HepG2 (cell line): ENCODE measurements around the gene SHTN1. TPM values are rescaled to one million over a fixed set of nuclear protein-coding genes. Genes with fewer than 3 reads are reported as not detected.

ENCODE experiments used
- FOXK2 ChIP-seq: fragments of 450-650 bp; IDR thresholded peaks from 2 replicates; pipeline ENCODE4 v1.6.1; 2016
- GABPB1 ChIP-seq: IDR thresholded peaks from 2 replicates; pipeline ENCODE4 v1.6.1; 2016; ENCODE audit warnings: mild to moderate bottlenecking, missing genetic modification reagents, moderate library complexity, missing compliant biosample characterization
- HMG20B ChIP-seq: conservative IDR thresholded peaks from 2 replicates; pipeline ENCODE4 v1.6.1; 2016; ENCODE audit warnings: missing genetic modification reagents, missing compliant biosample characterization
- HMGA1 ChIP-seq: sonication (generic); formaldehyde crosslinking; conservative IDR thresholded peaks from 2 replicates; pipeline ENCODE4 v1.4.0; 2020; ENCODE audit warnings: missing genetic modification reagents
- HOXA3 ChIP-seq: sonication (generic); formaldehyde crosslinking; IDR thresholded peaks from 2 replicates; pipeline ENCODE4 v1.5.0; 2020; ENCODE audit warnings: missing genetic modification reagents
- MAF1 ChIP-seq: sonication (generic); formaldehyde crosslinking; IDR thresholded peaks from 2 replicates; pipeline ENCODE4 v1.5.0; 2020; ENCODE audit warnings: missing genetic modification reagents, borderline replicate concordance
- MATR3 ChIP-seq: sonication (generic); formaldehyde crosslinking; IDR thresholded peaks from 2 replicates; pipeline ENCODE4 v1.4.0; 2020; ENCODE audit warnings: missing genetic modification reagents
- PBX3 ChIP-seq: sonication (generic); formaldehyde crosslinking; IDR thresholded peaks from 2 replicates; pipeline ENCODE4 v1.8.1; 2023; ENCODE audit warnings: missing genetic modification reagents, inconsistent platforms, borderline replicate concordance
- POLR2AphosphoS5 ChIP-seq: IDR thresholded peaks from 2 replicates; pipeline ENCODE4 v1.6.1; 2012; ENCODE audit warnings: low read depth, low read length
- REXO4 ChIP-seq: sonication (generic); formaldehyde crosslinking; IDR thresholded peaks from 2 replicates; pipeline ENCODE4 v1.8.0; 2022; ENCODE audit warnings: missing genetic modification reagents, mild to moderate bottlenecking, borderline replicate concordance
- SIN3A ChIP-seq: IDR thresholded peaks from 2 replicates; pipeline ENCODE4 v1.6.1; 2011; ENCODE audit warnings: low read depth, mild to moderate bottlenecking, control low read depth, low read length, borderline replicate concordance
- TBX3 ChIP-seq: fragments of 450-650 bp; IDR thresholded peaks from 2 replicates; pipeline ENCODE4 v1.6.1; 2017; ENCODE audit warnings: antibody characterized with exemption, mild to moderate bottlenecking, inconsistent platforms, borderline replicate concordance
- YEATS2 ChIP-seq: sonication (generic); formaldehyde crosslinking; IDR thresholded peaks from 2 replicates; pipeline ENCODE4 v1.4.0; 2020; ENCODE audit warnings: missing genetic modification reagents, borderline replicate concordance
- ZFP90 ChIP-seq: sonication (generic); formaldehyde crosslinking; IDR thresholded peaks from 2 replicates; pipeline ENCODE4 v1.8.0; 2022; ENCODE audit warnings: missing genetic modification reagents, mild to moderate bottlenecking, inconsistent platforms, borderline replicate concordance
- ZMYM4 ChIP-seq: sonication (generic); formaldehyde crosslinking; IDR thresholded peaks from 2 replicates; pipeline ENCODE4 v1.8.1; 2023; ENCODE audit warnings: mild to moderate bottlenecking, missing genetic modification reagents
- ZNF121 ChIP-seq: sonication (generic); formaldehyde crosslinking; IDR thresholded peaks from 2 replicates; pipeline ENCODE4 v1.5.0; 2020; ENCODE audit warnings: mild to moderate bottlenecking, missing genetic modification reagents
- ZNF205 ChIP-seq: IDR thresholded peaks from 2 replicates; pipeline ENCODE4 v1.6.1; 2018; ENCODE audit warnings: missing biosample characterization, missing genetic modification reagents
- ZNF225 ChIP-seq: sonication (generic); formaldehyde crosslinking; IDR thresholded peaks from 2 replicates; pipeline ENCODE4 v1.4.0; 2020; ENCODE audit warnings: mild to moderate bottlenecking, missing genetic modification reagents
- ZNF335 ChIP-seq: sonication (generic); formaldehyde crosslinking; IDR thresholded peaks from 2 replicates; pipeline ENCODE4 v1.4.0; 2020; ENCODE audit warnings: missing genetic modification reagents
- ZNF772 ChIP-seq: sonication (generic); formaldehyde crosslinking; IDR thresholded peaks from 2 replicates; pipeline ENCODE4 v1.5.0; 2020; ENCODE audit warnings: mild to moderate bottlenecking, missing genetic modification reagents
- ZSCAN21 ChIP-seq: sonication (generic); formaldehyde crosslinking; IDR thresholded peaks from 2 replicates; pipeline ENCODE4 v1.8.0; 2022; ENCODE audit warnings: mild to moderate bottlenecking, missing genetic modification reagents, moderate library complexity, borderline replicate concordance
- polyA plus RNA-seq, 8 experiments: library from polyadenylated mRNA; depleted of rRNA in 3 of 8; stranded (reverse) in 7 of 8; unstranded in 1 of 8; fragments of >200 nt; fragmentation: Illumina TruSeq in 4 of 8; extraction: Trizol in 4 of 8; gene quantifications; 2 replicates each; pipeline versions ENCODE4 v1.2.1 to v1.2.3, GENCODE V29; 2011 to 2016; ENCODE audit warnings: low read depth in 4 of 8, missing spikeins in 1 of 8, mixed read lengths in 1 of 8; ENCODE audit not compliant: insufficient read depth in 1 of 8
- total RNA-seq, 5 experiments: library from RNA; depleted of rRNA; stranded (reverse); fragments of >200 nt; fragmentation: Illumina TruSeq; extraction: Trizol; gene quantifications; 2 replicates each; pipeline ENCODE4 v1.2.3, GENCODE V29; 2016; ENCODE audit warnings: low read depth in 1 of 5
- TF ChIP-seq, protein P1 (sequence below): sonication (generic); formaldehyde crosslinking; IDR thresholded peaks from 2 replicates; pipeline ENCODE4 v1.4.0; 2020; ENCODE audit warnings: missing genetic modification reagents
- TF ChIP-seq, protein P2 (sequence below): sonication (generic); formaldehyde crosslinking; IDR thresholded peaks from 2 replicates; pipeline ENCODE4 v1.5.0; 2020; ENCODE audit warnings: missing genetic modification reagents
- TF ChIP-seq, protein P3 (sequence below): sonication (generic); formaldehyde crosslinking; IDR thresholded peaks from 2 replicates; pipeline ENCODE4 v1.4.0; 2020; ENCODE audit warnings: mild to moderate bottlenecking, missing genetic modification reagents

Gene SHTN1
- total and polyA plus RNA-seq, 2 of the 13 experiments (the other 11 are each of a cell fraction or from before 2014, with no cell fraction given), result 11.3 to 15.6 TPM

- TF ChIP-seq TBX3, result no peak
- TF ChIP-seq ZNF772 (CRISPR knock-in tag), result no peak
- no peak for TF ChIP-seq YEATS2
- TF ChIP-seq, protein P1, sequence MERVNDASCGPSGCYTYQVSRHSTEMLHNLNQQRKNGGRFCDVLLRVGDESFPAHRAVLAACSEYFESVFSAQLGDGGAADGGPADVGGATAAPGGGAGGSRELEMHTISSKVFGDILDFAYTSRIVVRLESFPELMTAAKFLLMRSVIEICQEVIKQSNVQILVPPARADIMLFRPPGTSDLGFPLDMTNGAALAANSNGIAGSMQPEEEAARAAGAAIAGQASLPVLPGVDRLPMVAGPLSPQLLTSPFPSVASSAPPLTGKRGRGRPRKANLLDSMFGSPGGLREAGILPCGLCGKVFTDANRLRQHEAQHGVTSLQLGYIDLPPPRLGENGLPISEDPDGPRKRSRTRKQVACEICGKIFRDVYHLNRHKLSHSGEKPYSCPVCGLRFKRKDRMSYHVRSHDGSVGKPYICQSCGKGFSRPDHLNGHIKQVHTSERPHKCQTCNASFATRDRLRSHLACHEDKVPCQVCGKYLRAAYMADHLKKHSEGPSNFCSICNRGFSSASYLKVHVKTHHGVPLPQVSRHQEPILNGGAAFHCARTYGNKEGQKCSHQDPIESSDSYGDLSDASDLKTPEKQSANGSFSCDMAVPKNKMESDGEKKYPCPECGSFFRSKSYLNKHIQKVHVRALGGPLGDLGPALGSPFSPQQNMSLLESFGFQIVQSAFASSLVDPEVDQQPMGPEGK, result no peak
- TF ChIP-seq, protein P2, sequence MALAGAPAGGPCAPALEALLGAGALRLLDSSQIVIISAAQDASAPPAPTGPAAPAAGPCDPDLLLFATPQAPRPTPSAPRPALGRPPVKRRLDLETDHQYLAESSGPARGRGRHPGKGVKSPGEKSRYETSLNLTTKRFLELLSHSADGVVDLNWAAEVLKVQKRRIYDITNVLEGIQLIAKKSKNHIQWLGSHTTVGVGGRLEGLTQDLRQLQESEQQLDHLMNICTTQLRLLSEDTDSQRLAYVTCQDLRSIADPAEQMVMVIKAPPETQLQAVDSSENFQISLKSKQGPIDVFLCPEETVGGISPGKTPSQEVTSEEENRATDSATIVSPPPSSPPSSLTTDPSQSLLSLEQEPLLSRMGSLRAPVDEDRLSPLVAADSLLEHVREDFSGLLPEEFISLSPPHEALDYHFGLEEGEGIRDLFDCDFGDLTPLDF, result 0 out of 2 replicates have a peak, but pooled peaks have one; percentile 33
- TF ChIP-seq ZNF225, result no peak
- TF ChIP-seq ZNF205 (CRISPR knock-in tag), result no peak
- TF ChIP-seq POLR2AphosphoS5, result peak; percentile 42; the same call in 1 of the 2 replicates
- TF ChIP-seq SIN3A, result peak; percentile 34; the same call in 1 of the 2 replicates
- 0 out of 2 replicates have a peak, but pooled peaks have one; percentile 14 for TF ChIP-seq HOXA3 (CRISPR knock-in tag)
- TF ChIP-seq MATR3 (CRISPR knock-in tag), result no peak
- TF ChIP-seq, protein P3, sequence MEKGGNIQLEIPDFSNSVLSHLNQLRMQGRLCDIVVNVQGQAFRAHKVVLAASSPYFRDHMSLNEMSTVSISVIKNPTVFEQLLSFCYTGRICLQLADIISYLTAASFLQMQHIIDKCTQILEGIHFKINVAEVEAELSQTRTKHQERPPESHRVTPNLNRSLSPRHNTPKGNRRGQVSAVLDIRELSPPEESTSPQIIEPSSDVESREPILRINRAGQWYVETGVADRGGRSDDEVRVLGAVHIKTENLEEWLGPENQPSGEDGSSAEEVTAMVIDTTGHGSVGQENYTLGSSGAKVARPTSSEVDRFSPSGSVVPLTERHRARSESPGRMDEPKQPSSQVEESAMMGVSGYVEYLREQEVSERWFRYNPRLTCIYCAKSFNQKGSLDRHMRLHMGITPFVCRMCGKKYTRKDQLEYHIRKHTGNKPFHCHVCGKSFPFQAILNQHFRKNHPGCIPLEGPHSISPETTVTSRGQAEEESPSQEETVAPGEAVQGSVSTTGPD, result no peak
- TF ChIP-seq ZNF121, result no peak
- no peak for TF ChIP-seq HMGA1 (CRISPR knock-in tag)
- no peak for TF ChIP-seq PBX3 (CRISPR knock-in tag)
- TF ChIP-seq FOXK2, result no peak
- no peak for TF ChIP-seq ZNF335 (CRISPR knock-in tag)
- TF ChIP-seq ZFP90 (CRISPR knock-in tag), result no peak
- TF ChIP-seq REXO4 (CRISPR knock-in tag), result no peak
- peak; percentile 42; the same call in 1 of the 2 replicates for TF ChIP-seq GABPB1 (CRISPR knock-in tag)
- 0 out of 2 replicates have a peak, but pooled peaks have one; percentile 32 for TF ChIP-seq ZMYM4 (CRISPR knock-in tag)
- TF ChIP-seq HMG20B (CRISPR knock-in tag), result no peak
- no peak for TF ChIP-seq ZSCAN21 (CRISPR knock-in tag)
- no peak for TF ChIP-seq MAF1 (CRISPR knock-in tag)
Observed at GRCh38 chr10:116849248-116850057, 155.5 kb downstream of the SHTN1 start, which contains the start of gene ENO4 (continued).
